Measurements from ENCODE around the gene OXER1.

OXER1 gene

GRCh38 chr2:42793334-42794270, 29.7 kb upstream of the OXER1 start:
- DNase-seq, result no peak

- DNase-seq, result no peak
Measured at GRCh38 chr2:42792583-42793333, 28.8 kb upstream of the OXER1 start, which contains the start of gene HAAO. Gene HAAO (minus strand): TSS chr2:42792583. CDS start chr2:42792536, 47 bp downstream.

GRCh38 chr2:42792087-42792582, 28.2 kb upstream of the OXER1 start:
- no peak for DNase-seq

- DNase-seq, result no peak
Measured at GRCh38 chr2:42791606-42792005, 27.7 kb upstream of the OXER1 start.

GRCh38 chr2:42789751-42790150, 25.8 kb upstream of the OXER1 start:
- no peak for DNase-seq

- no peak for DNase-seq
Measured at GRCh38 chr2:42788882-42789281, 24.9 kb upstream of the OXER1 start.

- no peak for DNase-seq
Measured at GRCh38 chr2:42788478-42788793, 24.5 kb upstream of the OXER1 start.

GRCh38 chr2:42787788-42788477, 24.0 kb upstream of the OXER1 start:
- no peak for DNase-seq

GRCh38 chr2:42787424-42787787, 23.5 kb upstream of the OXER1 start:
- no peak for DNase-seq

- DNase-seq, result no peak
Measured at GRCh38 chr2:42786561-42787345, 22.8 kb upstream of the OXER1 start.

GRCh38 chr2:42784204-42784880, 20.4 kb upstream of the OXER1 start:
- no peak for DNase-seq

GRCh38 chr2:42783511-42783910, 19.6 kb upstream of the OXER1 start:
- no peak for DNase-seq

- no peak for DNase-seq
Measured at GRCh38 chr2:42781181-42781580, 17.2 kb upstream of the OXER1 start.

GRCh38 chr2:42777883-42778805, 14.2 kb upstream of the OXER1 start:
- no peak for DNase-seq

GRCh38 chr2:42775810-42776209, 11.9 kb upstream of the OXER1 start:
- no peak for DNase-seq

- DNase-seq, result no peak
Measured at GRCh38 chr2:42775186-42775585, 11.3 kb upstream of the OXER1 start.

GRCh38 chr2:42771546-42772153, 7.7 kb upstream of the OXER1 start:
- DNase-seq, result no peak

GRCh38 chr2:42770288-42771131, 6.6 kb upstream of the OXER1 start:
- no peak for DNase-seq

GRCh38 chr2:42769583-42770287, 5.8 kb upstream of the OXER1 start:
- no peak for DNase-seq

Data from activated naive CD4-positive, alpha-beta T cell (primary cell).